Sciatic nerve (tissue), 2 donors: Measurements from ENCODE around the gene NDUFS2. TPM values are rescaled to one million over a fixed set of nuclear protein-coding genes. Genes with fewer than 3 reads are reported as not detected.
A peak's percentile ranks its signal among the peaks of the same experiment; 100 is the strongest.

ENCODE experiments used
- ATAC-seq: fragments of 200-7000 bp; cut with Tn5 transposase; one replicate; pipeline ENCODE4 v1.9.1; 2020; ENCODE audit warnings: mild to moderate bottlenecking, moderate library complexity
- DNase-seq: peaks from one replicate; pipeline ENCODE4 v3.0.0-alpha.2; 2020; ENCODE audit warnings: low spot score
- intact Hi-C: fragments of 100-400 bp; cut with DNase I; formaldehyde crosslinking; loops from one replicate; pipeline ENCODE4 v1.14.2; 2022
- total RNA-seq: library from RNA; stranded (reverse); fragmentation: NEBNext Ultra II Directional; extraction: Animal tissue kit (Norgen Biotek cat#: 25700); gene quantifications from one replicate; pipeline ENCODE4 v1.2.1, GENCODE V29; 2021
- donor health status: DM: no; HTN: no; CAD: no.
- donor health status: DM: no; HTN: no; CAD: no.

NDUFS2 gene
- total RNA-seq, 1 donor from 2014 or later = 76.5 TPM

DNA sequence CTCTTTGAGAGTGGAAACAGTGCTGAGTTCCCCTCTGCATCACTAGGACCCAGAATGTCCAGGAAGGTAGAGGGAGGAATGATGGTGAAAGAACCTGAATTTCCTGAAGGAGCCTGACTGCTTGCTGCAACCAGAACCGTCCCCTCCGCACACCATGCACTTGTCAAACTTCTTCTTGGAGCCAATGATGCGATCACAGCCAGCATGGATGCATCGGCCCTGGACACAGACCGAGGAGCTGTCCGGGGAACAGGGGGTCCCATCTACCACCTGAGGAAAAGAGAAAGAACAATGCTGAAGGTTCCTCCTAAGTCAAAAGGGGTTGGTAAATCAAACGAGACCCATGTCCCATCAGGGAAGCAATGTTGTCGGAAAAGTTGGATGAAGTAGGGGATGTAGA is 10.2 kb upstream of the NDUFS2 start:
- intact Hi-C loops = loop anchor here (10.0 kb wide), 1 partner anchor 193 kb away; no protein-coding TSS in a partner anchor
- DNase-seq (no peak), ATAC-seq (no peak)

GRCh38 chr1:161192476-161193465 is 9.4 kb upstream of the NDUFS2 start:
- DNase-seq = peak; percentile 82
- intact Hi-C loops = loop anchor here (10.0 kb wide), 1 partner anchor 192 kb away; no protein-coding TSS in a partner anchor
- peak; percentile 70 for ATAC-seq

DNA sequence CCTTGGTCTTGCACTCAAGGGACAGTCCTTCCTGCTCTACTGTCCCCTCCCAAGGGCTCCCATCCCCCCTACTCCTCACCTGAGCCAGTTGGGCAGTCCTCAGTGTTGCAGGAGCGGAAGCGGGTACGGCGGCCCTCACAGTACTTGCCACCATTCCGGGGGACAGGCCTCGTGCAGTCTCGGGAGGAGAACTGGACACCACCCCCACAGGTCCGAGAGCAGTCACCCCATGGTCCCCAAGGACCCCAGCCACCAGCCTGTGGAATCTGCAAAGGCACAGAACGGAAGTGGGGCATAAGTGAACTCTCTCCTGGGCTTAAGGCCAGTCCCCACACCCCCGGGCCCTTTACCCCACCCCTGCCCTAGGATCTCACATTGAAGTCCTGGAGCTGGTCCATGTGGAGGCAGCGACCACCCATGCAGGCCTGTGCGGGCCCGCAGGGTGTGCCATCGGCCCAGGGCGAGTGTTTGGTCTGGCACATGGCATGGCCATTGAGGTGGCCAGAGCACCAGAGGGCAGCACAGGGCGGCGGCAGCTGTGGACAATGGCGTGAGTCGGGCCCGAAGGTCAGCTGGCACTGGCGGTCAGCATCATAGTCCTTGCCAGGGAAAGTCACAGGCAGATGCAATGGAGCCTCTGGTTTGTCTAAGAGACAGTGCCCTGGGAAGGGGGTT is 8.5 kb upstream of the NDUFS2 start:
- peak; percentile 5 for ATAC-seq
- intact Hi-C loops = loop anchor here (10.0 kb wide), 1 partner anchor 191 kb away; no protein-coding TSS in a partner anchor
- DNase-seq = peak; percentile 73

DNA sequence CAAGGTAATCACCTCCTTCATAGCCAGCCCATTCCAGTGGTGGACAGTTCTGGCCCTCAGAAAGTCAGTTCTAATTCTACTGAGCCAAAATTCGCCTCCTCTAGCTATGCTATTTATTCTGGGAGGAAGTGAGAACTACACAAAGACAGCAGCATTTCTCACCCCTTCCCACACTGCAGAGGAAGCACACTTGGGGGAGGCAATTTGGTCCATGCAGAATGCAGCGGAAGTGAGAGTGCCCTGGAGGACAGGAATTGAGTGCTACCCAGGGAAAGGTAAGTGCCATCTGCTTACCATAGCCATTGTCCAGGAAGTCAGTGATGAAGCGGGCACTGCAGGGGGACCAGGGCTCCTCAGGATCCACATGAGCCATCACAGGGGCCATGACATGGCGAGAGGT is 7.0 kb upstream of the NDUFS2 start:
- ATAC-seq (no peak), DNase-seq (no peak)
- intact Hi-C loops = loop anchor here (10.0 kb wide), 1 partner anchor 190 kb away; no protein-coding TSS in a partner anchor

- ATAC-seq = no peak
- intact Hi-C loops = loop anchor here (10.0 kb wide), 1 partner anchor 189 kb away; no protein-coding TSS in a partner anchor
- no peak for DNase-seq
Measured at GRCh38 chr1:161196111-161196510, 6.1 kb upstream of the NDUFS2 start.

DNA sequence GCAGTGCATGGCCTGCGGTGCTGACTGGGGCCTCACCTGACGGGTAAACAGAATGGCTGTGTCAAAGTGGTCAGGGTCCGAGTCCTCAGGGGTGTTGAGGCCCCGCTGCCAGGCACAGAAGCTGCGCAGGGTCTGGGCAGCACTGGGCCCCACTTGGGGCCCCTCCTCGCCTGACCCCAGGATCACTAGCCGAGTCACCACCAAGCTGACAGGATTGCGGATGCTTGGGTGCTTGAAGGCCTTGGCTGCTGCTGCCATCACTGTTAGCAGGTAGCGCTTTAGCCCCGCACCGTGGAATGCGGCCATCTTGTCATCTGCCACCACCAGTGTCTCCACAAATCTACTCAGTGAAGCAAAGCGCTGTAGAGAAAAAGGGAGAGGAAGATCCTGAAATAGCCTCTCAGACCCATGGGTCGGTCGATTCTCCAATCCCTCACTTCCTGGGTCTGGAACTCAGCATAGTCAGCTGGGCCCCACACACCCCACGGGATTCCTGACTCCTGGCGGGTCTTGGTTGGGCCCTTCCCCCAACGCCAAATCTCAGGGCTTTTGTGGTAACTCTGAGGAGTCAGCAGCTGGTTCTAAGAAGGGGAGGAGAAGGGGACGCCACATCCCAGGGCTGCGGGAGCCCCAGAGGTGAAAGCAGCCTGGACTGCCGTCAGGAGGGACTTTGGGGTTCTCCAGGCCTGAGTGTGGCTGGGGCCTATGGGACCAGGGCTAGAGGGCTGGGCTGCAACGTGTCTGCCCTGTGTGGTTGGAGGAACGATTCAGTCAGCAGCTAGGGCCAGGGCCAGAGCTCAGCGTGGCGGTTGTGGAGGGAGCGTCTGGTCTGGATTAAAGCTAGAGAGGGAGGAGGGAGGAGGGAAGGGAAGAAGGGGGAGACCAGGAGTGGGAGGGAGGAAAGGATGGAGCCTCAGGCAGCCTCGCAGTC is 5.4 kb upstream of the NDUFS2 start:
- ATAC-seq (peak; percentile 23), DNase-seq (peak; percentile 80)
- intact Hi-C loops = loop anchor here (10.0 kb wide), 1 partner anchor 188 kb away; no protein-coding TSS in a partner anchor

- DNase-seq (no peak), ATAC-seq (no peak)
- intact Hi-C loops = loop anchor here (10.0 kb wide), 1 partner anchor 187 kb away; no protein-coding TSS in a partner anchor
Measured at GRCh38 chr1:161197560-161198193, 4.5 kb upstream of the NDUFS2 start.

DNA sequence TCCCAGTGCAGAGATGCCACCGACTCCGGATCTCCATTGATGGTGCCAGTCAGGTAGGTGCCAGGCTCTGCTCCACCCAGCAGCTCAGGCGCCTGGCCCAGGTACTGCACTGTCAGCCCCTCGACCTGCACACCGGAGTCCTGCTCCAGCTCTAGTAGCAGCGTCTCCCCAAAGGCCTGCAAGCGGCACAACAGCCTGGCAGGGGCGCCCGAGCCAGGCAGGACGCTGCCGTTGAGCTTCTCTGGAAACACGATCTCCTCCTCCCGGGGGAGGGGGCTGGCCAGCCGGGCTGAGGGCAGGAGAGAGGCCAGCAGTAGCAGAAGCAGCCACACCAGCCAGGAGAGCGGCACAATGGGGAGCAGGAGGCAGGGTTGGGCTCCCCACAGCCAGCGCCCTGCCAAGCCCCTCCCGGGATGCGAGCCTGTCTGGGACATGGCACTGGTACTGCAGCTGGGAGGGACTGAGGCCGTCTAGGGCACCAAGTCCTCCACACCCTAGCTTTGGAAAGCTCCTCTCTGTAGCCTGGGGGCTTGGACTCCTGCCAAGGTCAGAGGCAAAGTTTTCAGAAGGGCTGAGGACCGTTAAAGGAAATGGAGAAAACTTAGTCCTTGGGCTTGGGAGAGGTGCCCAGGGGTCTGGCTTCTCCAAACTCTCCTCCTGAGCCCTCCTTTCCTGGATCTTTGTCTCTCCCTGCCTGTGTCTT is 3.8 kb upstream of the NDUFS2 start:
- ATAC-seq = no peak
- peak; percentile 68 for DNase-seq
- intact Hi-C loops = loop anchor here (10.0 kb wide), 1 partner anchor 186 kb away; no protein-coding TSS in a partner anchor

DNA sequence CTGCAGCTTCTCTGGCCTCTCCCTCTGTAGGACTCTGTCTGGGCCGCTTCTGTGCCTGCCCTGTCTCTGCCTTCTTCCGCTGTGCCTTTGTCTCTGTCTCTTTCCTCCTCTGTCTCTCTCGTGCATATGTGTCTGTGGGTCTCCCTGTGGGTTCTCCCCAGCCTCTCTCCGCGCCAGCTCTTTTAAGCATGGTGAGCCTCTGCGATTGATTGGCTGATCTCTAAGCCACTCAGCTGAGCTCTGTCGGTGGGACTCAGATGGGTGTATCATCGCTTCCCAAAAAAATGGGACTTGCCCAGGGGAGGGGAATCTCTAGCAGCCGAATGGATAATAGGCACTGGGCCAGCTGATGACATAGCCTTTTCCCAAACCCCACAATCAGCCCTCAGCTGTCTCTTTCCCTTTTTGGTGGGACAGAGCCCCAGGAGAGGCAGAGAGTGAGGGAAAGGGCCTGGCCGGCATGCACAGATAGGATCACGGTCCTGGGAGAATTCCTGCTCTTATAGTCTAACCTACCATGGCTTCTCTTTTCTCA is 3.2 kb upstream of the NDUFS2 start, which contains the start of gene ADAMTS4:
Gene ADAMTS4, minus strand, starts transcription at position 158 of the 535 bp plus-strand sequence. CDS start 427 bp downstream, outside the sequence.
- ATAC-seq (peak; percentile 6), DNase-seq (peak; percentile 72)
- intact Hi-C loops = loop anchor here (10.0 kb wide), 1 partner anchor 186 kb away; no protein-coding TSS in a partner anchor

DNA sequence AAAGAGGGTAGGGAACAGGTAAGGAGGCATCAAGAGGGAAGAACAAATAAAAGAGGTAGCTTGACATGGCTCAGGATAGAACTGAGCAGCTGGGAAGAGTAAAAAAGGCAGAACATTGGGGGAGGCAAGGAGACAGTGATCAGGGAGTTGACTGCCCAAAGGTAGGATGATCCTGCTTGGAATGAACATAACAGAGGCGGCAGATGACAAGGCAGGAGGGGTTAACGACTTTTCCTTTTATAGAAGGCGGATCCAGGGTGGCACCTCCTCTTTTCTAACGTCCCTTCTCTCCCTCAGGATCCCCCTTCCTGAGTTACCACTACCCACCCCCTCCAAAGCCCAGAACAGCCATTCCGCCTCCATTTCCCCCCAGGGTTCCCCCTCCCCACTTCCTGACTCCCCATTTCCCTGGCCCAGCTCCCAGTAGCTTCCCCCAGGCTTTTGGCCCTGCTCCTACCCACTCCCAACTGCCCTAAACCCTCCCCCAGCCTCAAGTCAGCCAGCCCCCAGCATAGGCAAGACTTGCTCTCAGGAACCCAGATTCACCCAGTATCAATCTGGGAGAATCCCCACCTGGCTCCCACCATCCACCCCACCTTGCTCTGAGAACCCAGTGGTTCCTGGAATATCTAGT is 2.5 kb upstream of the NDUFS2 start:
- intact Hi-C loops = loop anchor here (10.0 kb wide), 1 partner anchor 185 kb away; no protein-coding TSS in a partner anchor
- DNase-seq = peak; percentile 67
- ATAC-seq = no peak

DNA sequence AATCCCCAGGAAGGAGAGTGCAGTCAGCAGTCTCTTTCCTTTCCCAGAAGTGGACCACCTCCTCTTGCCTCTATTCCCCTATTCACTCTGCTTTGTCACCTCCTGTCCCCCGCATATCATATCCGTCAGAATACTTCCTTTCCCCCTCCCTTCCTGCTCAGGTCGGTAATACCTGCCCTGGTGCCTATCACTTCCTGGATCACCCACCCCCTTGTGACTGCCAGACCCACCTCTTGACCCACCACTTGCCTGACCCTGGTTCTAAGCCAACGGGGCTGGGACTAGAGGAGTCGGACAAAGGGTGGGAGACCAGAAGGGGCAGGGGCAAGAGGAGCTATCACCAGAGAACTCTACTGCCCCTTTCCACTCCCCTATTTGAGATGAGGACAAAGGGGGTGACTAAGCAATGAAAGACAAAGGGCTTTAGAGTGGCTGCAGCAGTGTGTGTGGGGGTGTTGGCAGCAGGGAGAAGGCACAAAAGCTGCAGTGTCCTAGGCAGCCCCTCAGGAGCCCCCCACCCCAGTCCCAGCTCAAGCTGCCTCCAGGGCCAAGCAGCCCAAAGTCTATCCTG is 1.7 kb upstream of the NDUFS2 start:
- DNase-seq = no peak
- intact Hi-C loops = no loop called here
- ATAC-seq = peak; percentile 0

DNA sequence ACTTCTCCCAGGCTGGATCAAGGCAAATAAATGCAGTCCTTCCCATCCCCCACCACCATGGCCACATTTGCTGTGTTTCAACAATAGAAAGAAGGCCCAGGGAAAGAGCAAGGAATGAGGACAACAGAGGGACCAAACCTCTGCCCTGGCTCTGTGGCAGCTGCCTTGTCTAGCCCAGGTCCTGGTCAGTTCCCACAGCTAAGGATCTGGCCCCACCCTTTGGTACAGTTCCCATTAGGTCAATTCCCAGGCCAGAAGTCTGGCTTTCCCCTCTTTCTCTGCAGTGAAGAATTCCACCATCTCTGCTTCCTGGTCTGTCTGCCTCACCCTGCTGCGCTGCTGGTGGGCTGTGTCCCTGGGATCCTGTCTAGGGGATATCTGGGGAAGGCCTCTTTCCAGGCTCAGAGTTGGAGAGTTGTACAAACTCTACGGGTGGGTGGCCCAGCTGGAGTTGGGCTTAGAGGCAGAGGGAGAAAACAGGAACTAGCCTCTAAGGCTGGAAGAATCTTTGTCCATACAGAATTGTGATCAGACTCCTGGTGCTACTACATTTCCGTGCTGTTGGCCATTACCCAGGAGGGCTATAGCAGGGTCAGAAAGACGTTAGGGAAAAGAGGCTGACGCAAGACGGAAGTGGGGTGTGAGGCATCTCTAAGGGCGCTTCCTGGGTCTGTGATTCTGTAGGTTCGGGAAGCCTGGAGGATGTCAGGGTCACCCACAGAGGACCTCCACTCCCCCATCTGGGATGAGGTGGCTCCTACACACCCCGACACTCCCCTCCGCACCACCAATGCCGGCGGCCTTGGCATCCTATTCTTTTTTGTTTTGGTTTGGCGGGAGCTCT is 953 bp upstream of the NDUFS2 start:
- intact Hi-C loops = no loop called here
- ATAC-seq = peak; percentile 66

DNA sequence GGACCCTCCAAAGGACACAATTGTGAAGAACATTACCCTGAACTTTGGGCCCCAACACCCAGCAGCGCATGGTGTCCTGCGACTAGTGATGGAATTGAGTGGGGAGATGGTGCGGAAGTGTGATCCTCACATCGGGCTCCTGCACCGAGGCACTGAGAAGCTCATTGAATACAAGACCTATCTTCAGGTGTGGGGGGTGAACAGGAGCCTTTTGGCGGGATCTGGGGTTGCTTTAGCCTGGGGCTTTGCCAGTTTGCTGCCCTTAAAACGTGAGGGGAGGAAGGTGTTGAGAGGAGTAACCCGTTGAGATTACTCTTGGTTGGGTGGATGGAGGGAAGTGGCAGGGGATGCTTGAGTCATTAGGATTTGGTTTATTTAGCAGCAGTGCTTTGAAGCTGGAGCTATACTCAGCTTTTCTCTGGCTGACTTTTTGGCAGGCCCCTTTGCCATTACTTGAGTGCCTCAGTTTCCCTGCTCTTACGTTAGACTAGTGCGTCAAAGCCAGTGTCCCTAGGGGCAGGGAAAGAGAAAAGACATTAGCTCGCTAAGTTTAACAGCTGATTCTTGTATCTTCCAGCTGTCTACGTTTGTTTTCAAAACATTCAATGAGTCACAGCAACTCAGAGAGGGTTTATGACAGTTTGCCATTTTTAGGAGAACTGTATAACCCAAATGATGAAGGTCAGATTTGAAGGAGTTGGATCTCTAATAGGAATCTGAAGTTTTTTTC is 4.4 kb downstream of the NDUFS2 start:
- no peak for DNase-seq
- intact Hi-C loops = no loop called here
- no peak for ATAC-seq

More for the DNA sequence above, 953 bp upstream of the NDUFS2 start:
- DNase-seq = peak; percentile 78

- intact Hi-C loops = no loop called here
- DNase-seq (no peak), ATAC-seq (no peak)
Measured at GRCh38 chr1:161207173-161207572, 5.0 kb downstream of the NDUFS2 start.
